ENCODE results near the gene CRYGA.

CRYGA gene

GRCh38 chr2:208163489-208163888 is at the start of gene CRYGA:
TSS of gene CRYGA (minus strand) at chr2:208163589. CDS start at chr2:208163556, 33 bp downstream.
- no peak for DNase-seq

GRCh38 chr2:208210688-208211451 is 47.5 kb upstream of the CRYGA start:
- no peak for DNase-seq

GRCh38 chr2:208208335-208209085 is 45.1 kb upstream of the CRYGA start:
- DNase-seq, result no peak

GRCh38 chr2:208207769-208208168 is 44.4 kb upstream of the CRYGA start:
- no peak for DNase-seq

GRCh38 chr2:208204166-208204565 is 40.8 kb upstream of the CRYGA start:
- DNase-seq, result no peak

- DNase-seq, result no peak
These were observed 32.1 kb upstream of the CRYGA start for GRCh38 chr2:208195531-208195930.

GRCh38 chr2:208192611-208193236 is 29.3 kb upstream of the CRYGA start:
- no peak for DNase-seq

- DNase-seq, result no peak
These were observed 26.6 kb upstream of the CRYGA start, which contains the start of gene C2orf80 for GRCh38 chr2:208189810-208190503. TSS of gene C2orf80 (minus strand) at chr2:208190030. CDS start at chr2:208186986, 3,044 bp downstream.

GRCh38 chr2:208189069-208189809 is 25.9 kb upstream of the CRYGA start:
- no peak for DNase-seq

- no peak for DNase-seq
These were observed 23.5 kb upstream of the CRYGA start for GRCh38 chr2:208186893-208187292.

GRCh38 chr2:208186465-208186864 is 23.1 kb upstream of the CRYGA start:
- no peak for DNase-seq

GRCh38 chr2:208183972-208184705 is 20.8 kb upstream of the CRYGA start:
- DNase-seq, result no peak

GRCh38 chr2:208183526-208183925 is 20.1 kb upstream of the CRYGA start:
- DNase-seq, result no peak

GRCh38 chr2:208182835-208183234 is 19.4 kb upstream of the CRYGA start:
- no peak for DNase-seq

GRCh38 chr2:208179028-208179609 is 15.7 kb upstream of the CRYGA start:
- DNase-seq, result no peak

- DNase-seq, result no peak
These were observed 12.4 kb upstream of the CRYGA start for GRCh38 chr2:208175840-208176153.

- peak; percentile 68 for DNase-seq
These were observed 11.9 kb upstream of the CRYGA start for GRCh38 chr2:208175069-208175839.

- DNase-seq, result no peak
These were observed 10.8 kb upstream of the CRYGA start for GRCh38 chr2:208174144-208174543.

GRCh38 chr2:208172125-208172524 is 8.7 kb upstream of the CRYGA start:
- DNase-seq, result no peak

GRCh38 chr2:208164951-208165755 is 1.8 kb upstream of the CRYGA start:
- no peak for DNase-seq

Data from amniotic stem cell (primary cell).